ENCODE data around the gene MLLT6. TPM values are rescaled to one million over a fixed set of nuclear protein-coding genes. Genes with fewer than 3 reads are reported as not detected.

MLLT6 gene
- total RNA-seq, 4 donors from 2014 or later: 68.7 to 272 (median 100) TPM

- Histone ChIP-seq H3K4me1 (peaks cover 2 to 7% (median 5%) of the 10 kb centered on the region in 4 donors), H3K27me3 (no peaks in the 10 kb centered on the region), H3K9me3 (no peaks in the 10 kb centered on the region), H3K4me3 (no peak overlapping the region), H3K27ac (no peak overlapping the region), H3K36me3 (peaks cover 0 to 18% (median 7%) of the 10 kb centered on the region in 4 donors)
- 72 to 87% methylated on average over 2 to 25 of the region's 26 CpGs for WGBS, 2 donors (ENCODE audit: low coverage in 1 of 2)
- intact Hi-C loops (cut with DNase I; ENCODE audit: low total_unique reads): no loop called here
- no peak for DNase-seq
- TF ChIP-seq EP300 (IDR thresholded peaks at IDR 0.05; ENCODE audit: low read depth): no peak
- no peak for TF ChIP-seq POLR2AphosphoS5 (IDR thresholded peaks at IDR 0.05)
- TF ChIP-seq POLR2A (IDR thresholded peaks at IDR 0.05): no peak
- TF ChIP-seq CTCF (IDR thresholded peaks at IDR 0.05): no peak
- in situ Hi-C loops (cut with MboI; ENCODE audit: low pct_ligation_motif_present in 1 of 4, low pct_unique_long_range_greater_than_20kb in 1 of 4, low sequenced_read_pairs in 3 of 4): no loop called here
These were observed 6.9 kb downstream of the MLLT6 start for GRCh38 chr17:38711792-38712571.

DNA sequence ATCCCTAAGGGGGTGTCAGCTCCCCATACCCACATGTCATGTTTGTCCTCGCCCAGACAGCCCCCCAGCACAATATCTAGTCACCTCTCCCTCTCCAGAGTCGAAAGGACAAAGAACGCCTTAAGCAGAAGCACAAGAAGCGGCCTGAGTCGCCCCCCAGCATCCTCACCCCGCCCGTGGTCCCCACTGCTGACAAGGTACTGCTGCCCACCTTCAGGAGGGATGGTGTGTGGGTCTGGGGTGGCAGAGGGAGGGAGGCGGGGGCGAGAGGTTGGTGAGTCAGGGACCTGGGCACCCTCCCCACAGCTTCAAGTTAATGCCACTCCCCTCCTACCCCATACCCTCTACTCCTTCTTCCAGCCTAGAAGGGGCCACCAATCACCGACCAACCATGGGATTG lies 7.5 kb downstream of the MLLT6 start:
- TF ChIP-seq POLR2A (IDR thresholded peaks at IDR 0.05) (no peak), CTCF (IDR thresholded peaks at IDR 0.05) (no peak), POLR2AphosphoS5 (IDR thresholded peaks at IDR 0.05) (no peak)
- intact Hi-C loops (cut with DNase I; ENCODE audit: low total_unique reads): no loop called here
- Histone ChIP-seq H3K9me3 (no peaks in the 10 kb centered on the region), H3K4me1 (peaks cover 0 to under 1% (median 0%) of the 10 kb centered on the region in 4 donors), H3K27me3 (no peaks in the 10 kb centered on the region), H3K4me3 (no peak overlapping the region), H3K27ac (no peak overlapping the region), H3K36me3 (peaks cover 0 to 23% (median 7%) of the 10 kb centered on the region in 4 donors)
- in situ Hi-C loops (cut with MboI; ENCODE audit: low pct_ligation_motif_present in 1 of 4, low pct_unique_long_range_greater_than_20kb in 1 of 4, low sequenced_read_pairs in 3 of 4): no loop called here
- WGBS, 2 donors (ENCODE audit: low coverage in 1 of 2): 96% methylated on average over 10 of the region's 10 CpGs; no CpG with 5 or more reads in 1 of the 2 donors
- DNase-seq: no peak

- peaks cover 0 to 4% (median 0%) of the 10 kb centered on the region in 4 donors for H3K4me1 ChIP-seq
- in situ Hi-C loops (cut with MboI; ENCODE audit: low pct_ligation_motif_present in 1 of 4, low pct_unique_long_range_greater_than_20kb in 1 of 4, low sequenced_read_pairs in 3 of 4) (no loop called here), intact Hi-C loops (cut with DNase I; ENCODE audit: low total_unique reads) (no loop called here)
- DNase-seq: no peak
- WGBS, 2 donors (ENCODE audit: low coverage in 1 of 2): 76% methylated on average over 11 of the region's 11 CpGs; no CpG with 5 or more reads in 1 of the 2 donors
- H3K9me3 ChIP-seq: no peaks in the 10 kb centered on the region
- peaks cover 0 to 25% (median 7%) of the 10 kb centered on the region in 4 donors for H3K36me3 ChIP-seq
- H3K27ac ChIP-seq: no peak overlapping the region
- no peak overlapping the region for H3K4me3 ChIP-seq
- TF ChIP-seq CTCF (IDR thresholded peaks at IDR 0.05) (no peak), POLR2AphosphoS5 (IDR thresholded peaks at IDR 0.05) (no peak), POLR2A (IDR thresholded peaks at IDR 0.05) (no peak), EP300 (IDR thresholded peaks at IDR 0.05; ENCODE audit: low read depth) (no peak)
- no peaks in the 10 kb centered on the region for H3K27me3 ChIP-seq
These were observed 8.5 kb downstream of the MLLT6 start for GRCh38 chr17:38713456-38714075.

DNA sequence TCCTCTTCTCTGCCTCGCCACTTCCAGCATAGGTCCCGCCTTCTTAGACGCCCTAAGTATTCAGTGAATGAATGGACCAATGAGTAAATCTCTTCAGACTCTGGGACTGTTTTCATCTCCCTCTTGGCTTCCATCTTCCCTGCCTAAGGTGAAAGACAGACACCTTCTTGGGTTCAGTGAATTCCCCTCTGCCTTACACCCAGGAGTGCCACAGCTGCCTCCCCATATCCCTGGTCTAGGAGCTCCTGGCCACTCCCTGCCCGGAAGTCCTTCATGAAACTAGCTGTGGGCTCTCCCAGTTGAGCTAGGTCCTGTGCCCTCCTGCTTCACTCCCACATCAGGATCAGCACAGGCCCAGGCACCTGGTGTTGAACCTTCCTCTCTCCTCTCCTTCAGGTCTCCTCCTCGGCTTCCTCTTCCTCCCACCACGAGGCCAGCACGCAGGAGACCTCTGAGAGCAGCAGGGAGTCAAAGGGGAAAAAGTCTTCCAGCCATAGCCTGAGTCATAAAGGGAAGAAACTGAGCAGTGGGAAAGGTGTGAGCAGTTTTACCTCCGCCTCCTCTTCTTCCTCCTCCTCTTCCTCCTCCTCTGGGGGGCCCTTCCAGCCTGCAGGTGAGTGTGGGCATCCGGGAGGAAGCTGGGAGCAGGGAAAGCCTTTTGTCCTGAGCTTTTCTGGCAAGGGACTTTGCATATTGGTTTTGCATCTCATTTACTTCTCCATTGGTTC lies 10.3 kb downstream of the MLLT6 start:
- Histone ChIP-seq H3K27ac (no peak overlapping the region), H3K4me1 (peaks cover 0 to 10% (median 0%) of the 10 kb centered on the region in 4 donors), H3K36me3 (peaks cover 0 to 27% (median 7%) of the 10 kb centered on the region in 4 donors), H3K27me3 (no peaks in the 10 kb centered on the region), H3K9me3 (no peaks in the 10 kb centered on the region), H3K4me3 (no peak overlapping the region)
- intact Hi-C loops (cut with DNase I; ENCODE audit: low total_unique reads) (no loop called here), in situ Hi-C loops (cut with MboI; ENCODE audit: low pct_ligation_motif_present in 1 of 4, low pct_unique_long_range_greater_than_20kb in 1 of 4, low sequenced_read_pairs in 3 of 4) (no loop called here)
- TF ChIP-seq POLR2AphosphoS5 (IDR thresholded peaks at IDR 0.05): no peak
- TF ChIP-seq EP300 (IDR thresholded peaks at IDR 0.05; ENCODE audit: low read depth): no peak
- TF ChIP-seq CTCF (IDR thresholded peaks at IDR 0.05): no peak
- no peak for TF ChIP-seq POLR2A (IDR thresholded peaks at IDR 0.05)
- WGBS, 2 donors (ENCODE audit: low coverage in 1 of 2): 79 to 81% methylated on average over 5 to 9 of the region's 9 CpGs
- no peak for DNase-seq
